Mucosa of rectum (tissue), 2 donors: ENCODE results near the gene INSR.

Experiments used
- H3K27ac ChIP-seq, 2 donors: one replicate each; pipeline ENCODE4 v1.7.0; 2013; ENCODE audit warnings: inconsistent platforms in 2 of 2, low read depth in 2 of 2, low read length in 2 of 2
- H3K27me3 ChIP-seq, 2 donors: one replicate each; pipeline ENCODE4 v1.7.0; 2013; ENCODE audit warnings: low read length in 2 of 2; ENCODE audit not compliant: control insufficient read depth in 2 of 2, insufficient read depth in 2 of 2
- H3K36me3 ChIP-seq, 2 donors: one replicate each; pipeline ENCODE4 v1.7.0; 2013; ENCODE audit warnings: low read length in 2 of 2; ENCODE audit not compliant: control insufficient read depth in 2 of 2, insufficient read depth in 2 of 2
- H3K4me1 ChIP-seq, 2 donors: one replicate each; pipeline ENCODE4 v1.7.0; 2013; ENCODE audit warnings: low read length in 2 of 2, mild to moderate bottlenecking in 1 of 2; ENCODE audit not compliant: control insufficient read depth in 2 of 2, insufficient read depth in 2 of 2
- H3K4me3 ChIP-seq, 2 donors: one replicate each; pipeline ENCODE4 v1.7.0; 2013; ENCODE audit warnings: low read length in 2 of 2
- H3K9ac ChIP-seq, 2 donors: one replicate each; pipeline ENCODE4 v1.7.0; 2013; ENCODE audit warnings: low read length in 2 of 2, low read depth in 1 of 2, mild to moderate bottlenecking in 1 of 2
- H3K9me3 ChIP-seq, 2 donors: one replicate each; pipeline ENCODE4 v1.7.0; 2013; ENCODE audit warnings: low read length in 2 of 2; ENCODE audit not compliant: control insufficient read depth in 2 of 2
- donor health status: healthy.
- donor health status: Normal muscosa, but diverticular disease.

The INSR gene

DNA sequence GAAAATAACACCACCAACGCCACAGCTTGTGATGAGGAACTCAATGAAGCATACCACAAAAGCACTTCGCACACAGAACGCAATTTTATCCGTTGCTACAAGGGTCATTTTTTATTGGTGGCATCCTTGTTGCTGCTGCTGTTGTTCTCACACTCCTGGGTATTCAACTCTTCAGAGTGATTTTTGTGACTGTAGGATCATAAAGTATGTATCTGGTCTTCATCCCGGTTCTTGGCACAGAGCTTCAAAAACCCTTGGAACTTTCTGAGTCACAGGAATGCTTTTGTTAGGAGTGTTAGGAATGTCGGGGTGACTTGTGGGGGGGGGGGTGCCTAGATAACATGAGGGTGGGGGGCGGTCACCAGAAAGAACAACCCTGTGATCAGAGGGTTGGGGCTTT lies 116.3 kb downstream of the INSR start:
- H3K27ac ChIP-seq, result no peak overlapping the region
- peaks cover 22 to 26% of the 10 kb centered on the region in 2 donors for H3K4me1 ChIP-seq

GRCh38 chr19:7176792-7177191 lies 117.4 kb downstream of the INSR start:
- no peak overlapping the region for H3K27ac ChIP-seq

More for the DNA sequence above, 116.3 kb downstream of the INSR start:
- no peak overlapping the region for H3K4me3 ChIP-seq
- peaks cover 2 to 10% of the 10 kb centered on the region in 2 donors for H3K36me3 ChIP-seq
- no peak overlapping the region for H3K9ac ChIP-seq
- H3K9me3 ChIP-seq, result no peaks in the 10 kb centered on the region
- no peaks in the 10 kb centered on the region for H3K27me3 ChIP-seq

GRCh38 chr19:7172794-7173193 lies 121.4 kb downstream of the INSR start:
- no peaks in the 10 kb centered on the region for H3K27me3 ChIP-seq
- H3K27ac ChIP-seq, result no peak overlapping the region
- no peaks in the 10 kb centered on the region for H3K9me3 ChIP-seq
- H3K9ac ChIP-seq, result no peak overlapping the region
- no peak overlapping the region for H3K4me3 ChIP-seq
- peaks cover 36 to 38% of the 10 kb centered on the region in 2 donors for H3K36me3 ChIP-seq
- no peaks in the 10 kb centered on the region for H3K4me1 ChIP-seq

More at GRCh38 chr19:7176792-7177191, 117.4 kb downstream of the INSR start:
- H3K27me3 ChIP-seq, result no peaks in the 10 kb centered on the region
- no peak overlapping the region for H3K9ac ChIP-seq
- no peaks in the 10 kb centered on the region for H3K9me3 ChIP-seq
- no peak overlapping the region for H3K4me3 ChIP-seq
- peaks cover 12 to 17% of the 10 kb centered on the region in 2 donors for H3K4me1 ChIP-seq
- H3K36me3 ChIP-seq, result peaks cover 8 to 10% of the 10 kb centered on the region in 2 donors

DNA sequence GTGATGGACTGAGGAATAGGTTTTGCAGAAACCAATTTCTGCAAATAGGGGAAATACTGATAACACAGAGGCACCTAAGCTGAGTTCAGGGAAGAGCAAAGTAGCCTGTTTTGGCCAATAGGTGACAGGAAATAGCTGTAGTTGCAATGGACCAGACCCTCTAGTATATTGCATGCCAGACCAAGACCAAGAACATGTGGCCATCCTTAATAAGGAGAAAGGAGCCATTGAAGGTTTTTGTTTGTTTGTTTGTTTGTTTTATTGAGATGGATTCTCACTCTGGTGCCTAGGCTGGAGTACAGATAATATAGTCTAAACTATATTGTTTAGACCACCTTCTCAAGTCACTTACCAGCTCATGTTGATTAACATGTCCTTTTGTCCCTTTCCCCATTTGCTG lies 123.2 kb downstream of the INSR start:
- H3K36me3 ChIP-seq, result peaks cover 45 to 48% of the 10 kb centered on the region in 2 donors
- no peak overlapping the region for H3K4me3 ChIP-seq
- H3K9ac ChIP-seq, result no peak overlapping the region
- H3K27me3 ChIP-seq, result no peaks in the 10 kb centered on the region
- H3K4me1 ChIP-seq, result no peaks in the 10 kb centered on the region
- no peak overlapping the region for H3K27ac ChIP-seq
- no peaks in the 10 kb centered on the region for H3K9me3 ChIP-seq

GRCh38 chr19:7168941-7169340 lies 125.3 kb downstream of the INSR start:
- peaks cover 50 to 52% of the 10 kb centered on the region in 2 donors for H3K36me3 ChIP-seq
- no peak overlapping the region for H3K27ac ChIP-seq
- no peaks in the 10 kb centered on the region for H3K9me3 ChIP-seq
- no peaks in the 10 kb centered on the region for H3K4me1 ChIP-seq
- H3K9ac ChIP-seq, result no peak overlapping the region
- no peak overlapping the region for H3K4me3 ChIP-seq
- H3K27me3 ChIP-seq, result no peaks in the 10 kb centered on the region

DNA sequence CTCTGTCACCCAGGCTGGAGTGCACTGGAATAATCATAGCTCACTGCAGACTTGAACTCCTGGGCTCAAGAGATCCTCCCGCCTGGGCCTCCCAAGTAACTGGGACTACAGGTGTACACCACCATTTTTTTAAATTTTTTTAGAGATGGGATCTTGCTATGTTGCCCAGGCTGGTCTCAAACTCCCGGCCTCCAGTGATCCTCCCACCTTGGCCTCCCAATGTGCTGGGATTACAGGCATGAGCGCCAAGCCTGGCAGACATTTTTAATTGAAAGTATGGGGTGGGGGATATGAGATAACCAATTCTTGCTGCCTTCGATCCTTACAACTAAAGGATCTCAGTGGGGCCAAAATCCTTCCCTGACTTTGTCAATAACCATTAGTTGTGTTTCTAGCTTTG lies 132.9 kb downstream of the INSR start:
- Histone ChIP-seq H3K9ac (no peak overlapping the region), H3K36me3 (peaks cover 29 to 33% of the 10 kb centered on the region in 2 donors), H3K27me3 (no peaks in the 10 kb centered on the region), H3K4me1 (no peaks in the 10 kb centered on the region), H3K4me3 (no peak overlapping the region), H3K9me3 (no peaks in the 10 kb centered on the region), H3K27ac (no peak overlapping the region)

DNA sequence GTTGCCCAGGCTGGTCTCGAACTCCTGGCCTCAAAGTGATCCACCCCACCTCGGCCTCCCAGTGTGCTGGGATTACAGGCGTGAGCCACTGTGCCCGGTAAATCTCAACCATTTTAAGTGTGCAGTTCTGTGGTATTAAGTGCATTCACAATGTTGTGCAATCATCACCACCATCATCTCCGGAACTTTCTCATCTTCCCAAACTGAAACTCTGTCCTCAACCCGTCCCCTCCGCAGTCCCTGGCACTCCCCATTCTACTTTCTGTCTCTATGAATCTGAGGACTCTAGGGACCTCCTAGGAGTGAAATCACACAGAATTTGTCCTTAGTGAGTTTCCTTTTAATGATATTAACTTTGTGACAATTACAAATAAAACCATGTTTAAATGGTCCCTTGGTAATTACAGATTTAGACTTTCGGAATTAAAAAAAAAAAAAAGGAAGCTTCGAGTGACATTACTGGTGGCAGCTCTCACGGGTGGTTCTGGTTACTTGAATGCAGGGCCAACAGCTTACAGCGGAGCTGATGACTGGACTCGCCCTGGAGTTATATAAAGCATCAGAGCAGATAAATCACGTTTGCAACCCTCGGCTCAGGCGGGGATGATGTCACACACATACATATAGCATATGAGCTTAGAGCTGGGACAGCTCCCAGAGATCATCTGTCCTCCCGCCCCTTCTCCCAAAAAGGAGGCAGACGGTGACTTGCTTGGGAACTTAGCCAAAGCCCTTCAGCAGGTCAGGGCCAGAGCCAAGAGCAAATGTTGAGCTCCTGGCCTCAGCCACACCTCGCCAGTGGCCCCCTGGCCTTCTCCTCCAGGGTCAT lies 134.9 kb downstream of the INSR start:
- peaks cover 19 to 25% of the 10 kb centered on the region in 2 donors for H3K36me3 ChIP-seq
- H3K4me1 ChIP-seq, result no peaks in the 10 kb centered on the region
- no peak overlapping the region for H3K4me3 ChIP-seq
- no peaks in the 10 kb centered on the region for H3K9me3 ChIP-seq
- H3K27me3 ChIP-seq, result no peaks in the 10 kb centered on the region
- H3K27ac ChIP-seq, result peak overlapping the region in 1 of 2 donors; percentile 21
- no peak overlapping the region for H3K9ac ChIP-seq

- no peak overlapping the region for H3K4me3 ChIP-seq
- no peaks in the 10 kb centered on the region for H3K27me3 ChIP-seq
- no peak overlapping the region for H3K27ac ChIP-seq
- no peaks in the 10 kb centered on the region for H3K4me1 ChIP-seq
- peaks cover 15% of the 10 kb centered on the region in 2 donors for H3K36me3 ChIP-seq
- no peak overlapping the region for H3K9ac ChIP-seq
- no peaks in the 10 kb centered on the region for H3K9me3 ChIP-seq
Measured at GRCh38 chr19:7153022-7153421, 141.2 kb downstream of the INSR start.

- H3K9me3 ChIP-seq, result no peaks in the 10 kb centered on the region
- H3K9ac ChIP-seq, result no peak overlapping the region
- no peaks in the 10 kb centered on the region for H3K27me3 ChIP-seq
- H3K27ac ChIP-seq, result no peak overlapping the region
- no peak overlapping the region for H3K4me3 ChIP-seq
- H3K4me1 ChIP-seq, result no peaks in the 10 kb centered on the region
- H3K36me3 ChIP-seq, result peaks cover 14 to 15% of the 10 kb centered on the region in 2 donors
Measured at GRCh38 chr19:7152568-7152967, 141.6 kb downstream of the INSR start.

DNA sequence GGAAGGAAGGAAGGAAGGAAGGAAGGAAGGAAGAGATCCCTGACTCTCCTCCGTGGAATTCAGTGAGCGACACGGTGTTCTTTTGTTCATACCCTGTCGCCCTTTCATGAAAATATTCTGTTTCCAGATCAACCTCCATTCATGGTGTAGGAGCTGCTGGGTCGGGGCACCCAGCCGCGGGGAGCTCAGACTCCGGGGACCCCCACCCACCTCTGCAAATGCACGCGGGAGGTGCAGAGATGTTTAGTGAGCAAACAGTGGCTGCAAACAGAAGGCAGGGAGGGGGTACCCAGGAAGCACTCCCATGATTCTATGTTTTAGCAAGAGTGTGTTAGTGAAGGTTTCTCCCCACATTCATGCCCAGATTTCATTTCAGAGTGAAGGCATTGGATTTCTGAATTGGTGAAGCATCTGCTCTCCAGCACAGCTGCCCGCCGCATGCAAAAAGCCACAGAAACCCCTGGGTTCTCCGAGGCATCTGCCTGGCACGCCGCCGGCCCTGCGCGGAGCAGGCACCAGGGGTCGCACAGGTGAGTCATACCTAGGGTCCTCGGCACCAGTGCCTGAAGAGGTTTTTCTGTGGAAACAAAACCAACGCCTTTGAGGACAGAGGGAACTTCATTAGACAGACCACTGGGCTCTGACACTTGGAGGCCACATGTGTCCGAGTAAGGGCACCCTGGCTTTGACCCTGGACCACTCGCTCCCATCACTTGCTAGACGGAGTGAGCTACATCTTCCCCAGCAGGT lies 144.1 kb downstream of the INSR start:
- Histone ChIP-seq H3K4me3 (no peak overlapping the region), H3K9me3 (no peaks in the 10 kb centered on the region), H3K4me1 (peaks cover 0 to 2% of the 10 kb centered on the region in 2 donors), H3K27ac (no peak overlapping the region), H3K27me3 (no peaks in the 10 kb centered on the region), H3K9ac (no peak overlapping the region), H3K36me3 (peaks cover 13 to 15% of the 10 kb centered on the region in 2 donors)
